HG03108 (cell line): Measurements from ENCODE around the gene FANCE.
"Not testable (repeated sequence)": the region's sequence is repeated elsewhere in the genome, so short reads cannot be mapped to it uniquely, and the experiment has no call there.

Source experiments
- ATAC-seq: cut with Tn5 transposase; IDR thresholded peaks from one replicate; pipeline ENCODE4 v1.9.1; 2021; ENCODE audit warnings: moderate library complexity; ENCODE audit not compliant: unreplicated experiment

FANCE gene

GRCh38 chr6:35496841-35497570 lies 44.9 kb downstream of the FANCE start, which contains the start of gene TEAD3:
Gene TEAD3, minus strand, starts transcription at chr6:35497079.
- no peak for ATAC-seq

DNA sequence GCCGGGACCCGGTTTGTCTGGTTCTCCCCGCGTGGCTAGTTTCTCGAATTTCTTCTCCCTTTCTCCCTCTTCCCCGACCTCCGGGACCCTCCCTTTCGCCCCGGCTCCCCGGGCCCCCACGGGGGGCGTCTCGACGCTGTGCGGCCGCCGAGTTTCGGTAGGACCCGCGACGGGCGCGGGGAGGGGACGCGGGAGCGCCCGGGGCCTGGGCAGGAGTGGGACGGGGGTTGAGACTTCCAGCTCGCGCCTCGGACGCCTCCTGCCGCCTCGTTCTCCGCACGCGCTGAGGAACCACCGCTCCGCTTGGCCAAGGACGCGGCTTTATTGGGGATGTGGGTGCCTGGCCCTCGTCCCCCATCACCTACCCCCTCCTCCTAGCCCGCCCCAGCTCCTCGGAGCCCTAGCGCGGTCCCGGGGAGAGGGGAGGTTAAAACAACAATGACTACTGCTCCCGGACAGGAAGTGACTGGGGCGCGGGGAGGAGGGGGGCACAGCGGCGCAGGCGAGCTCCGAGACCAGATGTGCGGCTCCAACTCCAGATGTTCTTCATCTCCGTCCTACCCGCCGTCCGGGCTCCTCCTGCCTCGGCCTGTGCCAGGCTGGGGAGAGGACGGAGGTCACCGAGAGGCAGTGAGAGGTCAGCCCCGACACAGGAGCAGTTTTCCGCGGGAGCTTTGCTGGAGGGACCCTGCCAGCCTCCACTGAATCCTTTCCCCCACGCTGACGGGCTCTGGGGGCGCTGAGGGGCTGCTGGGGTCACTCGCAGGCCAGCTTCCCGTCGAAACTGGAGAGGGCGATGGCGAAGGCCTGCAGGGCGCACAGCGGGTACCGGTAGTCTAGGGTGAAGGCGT lies 45.7 kb downstream of the FANCE start:
- ATAC-seq, result no peak

- no peak for ATAC-seq
These were observed 46.4 kb downstream of the FANCE start for GRCh38 chr6:35498422-35499067.

DNA sequence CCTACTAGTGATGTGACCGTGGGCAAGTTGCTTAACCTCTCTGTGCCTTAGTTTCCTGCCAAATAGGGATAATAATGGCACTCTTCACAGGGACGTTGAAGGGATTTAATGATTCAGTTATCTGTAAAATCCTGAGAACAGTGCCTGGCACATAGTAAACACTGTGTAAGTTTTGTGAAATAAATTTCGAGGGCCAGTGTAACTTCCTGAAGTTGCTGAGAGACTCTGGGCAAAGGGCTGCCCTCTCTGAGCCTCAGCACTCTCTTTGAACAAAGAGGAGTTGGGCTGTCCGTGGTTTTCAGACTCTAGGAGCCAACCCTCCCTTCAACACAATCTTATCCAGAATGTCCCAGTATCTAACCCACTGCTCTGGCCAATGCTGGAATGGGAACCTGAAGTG lies 47.2 kb downstream of the FANCE start:
- ATAC-seq, result no peak

DNA sequence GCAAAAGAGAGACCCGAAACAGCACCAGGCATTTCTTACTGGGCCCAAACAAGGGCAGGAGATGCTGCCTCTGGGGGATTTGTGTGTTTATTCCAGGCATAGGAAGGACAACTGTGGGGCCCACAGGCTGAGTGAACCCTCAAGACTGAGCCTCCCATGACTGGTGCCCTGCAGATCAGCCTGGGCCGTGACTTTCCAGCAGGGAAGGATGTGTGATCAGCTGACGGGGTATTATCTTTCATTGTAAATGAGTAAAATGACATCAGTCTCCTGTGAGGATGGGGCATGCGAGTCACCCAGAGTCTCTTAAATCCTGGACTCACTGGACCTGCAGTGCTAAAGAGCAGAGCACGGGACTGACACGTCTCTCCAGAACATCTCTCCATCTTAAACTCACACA lies 48.6 kb downstream of the FANCE start:
- ATAC-seq, result no peak

DNA sequence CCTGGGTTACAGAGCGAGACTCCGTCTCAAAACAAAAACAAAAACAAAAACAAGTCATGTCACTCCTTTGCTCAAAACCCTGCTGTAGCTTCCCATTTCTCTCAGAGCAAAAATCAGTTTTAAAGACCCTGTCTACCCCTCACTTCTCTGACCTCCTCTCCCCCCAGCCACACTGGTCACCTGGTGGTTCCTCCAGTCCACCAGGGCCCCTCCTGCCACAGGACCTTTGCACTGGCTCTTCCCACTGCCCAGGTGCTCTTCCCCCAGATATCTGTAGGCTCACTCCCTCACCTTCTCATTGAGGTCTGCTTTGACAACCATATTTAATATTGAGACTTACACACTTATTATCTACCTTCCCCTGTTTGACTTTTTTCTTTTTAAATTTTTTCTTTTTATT lies 49.6 kb downstream of the FANCE start:
- ATAC-seq, result no peak

GRCh38 chr6:35503534-35503933 lies 51.4 kb downstream of the FANCE start:
- no peak for ATAC-seq

DNA sequence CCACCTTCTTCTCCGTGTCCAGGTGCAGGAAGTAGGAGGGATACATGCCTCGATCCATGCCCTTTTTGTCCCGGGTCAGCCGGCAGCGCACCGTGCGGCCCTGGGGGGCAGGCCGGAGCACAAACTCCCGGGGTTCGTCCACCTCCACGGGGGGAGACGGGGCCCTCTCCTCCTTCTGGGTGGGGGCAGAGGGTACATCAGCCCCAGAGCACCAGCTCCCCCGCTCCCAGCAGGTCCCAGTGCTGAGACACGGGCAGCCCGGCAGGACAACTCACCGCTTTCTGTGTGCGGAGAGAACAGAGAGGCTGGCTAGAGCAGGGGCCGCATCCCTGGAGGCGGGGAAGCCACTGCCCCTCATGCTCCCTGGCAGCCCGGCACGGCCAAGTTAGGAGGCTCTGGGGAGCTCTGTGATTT lies 53.9 kb downstream of the FANCE start:
- ATAC-seq, result no peak

DNA sequence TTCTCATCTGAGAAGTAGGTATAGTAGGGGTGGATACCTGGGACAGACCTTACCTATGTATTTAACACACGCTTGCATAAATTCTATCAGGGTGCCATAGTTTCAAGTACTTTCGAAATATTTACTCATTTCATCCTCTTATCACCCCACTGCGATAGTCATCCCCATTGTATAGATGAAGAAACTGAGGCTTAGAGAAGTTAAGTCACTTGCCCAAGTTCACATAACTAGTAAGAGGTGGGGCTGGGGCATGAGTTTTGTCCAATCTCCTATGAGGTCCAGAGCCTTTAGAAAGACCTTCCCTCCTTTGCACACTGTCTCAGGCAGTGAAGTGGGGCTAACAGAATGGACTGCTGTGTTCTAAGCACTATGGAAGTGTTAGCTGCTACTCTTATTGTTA lies 54.4 kb downstream of the FANCE start:
- ATAC-seq, result no peak

- ATAC-seq, result no peak
These were observed 55.1 kb downstream of the FANCE start for GRCh38 chr6:35507221-35507620.

DNA sequence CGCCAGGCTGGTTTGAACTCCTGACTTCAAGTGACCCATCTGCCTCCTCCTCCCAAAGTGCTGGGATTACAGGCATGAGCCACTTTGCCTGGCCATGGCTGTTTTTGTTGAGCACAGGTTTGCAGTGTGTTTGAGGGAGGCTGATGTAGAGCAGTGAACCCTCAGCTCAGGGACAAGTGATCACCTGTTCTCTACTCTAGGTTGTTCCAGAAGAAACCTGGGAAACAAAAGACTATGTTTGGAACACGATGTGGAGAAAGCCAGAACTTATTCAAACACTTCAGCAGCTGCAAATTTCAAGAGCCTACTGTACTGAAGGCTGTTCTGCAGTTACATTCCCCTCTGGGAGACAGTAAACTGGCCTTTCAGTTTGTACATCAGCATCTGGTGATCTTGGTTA lies 55.9 kb downstream of the FANCE start:
- no peak for ATAC-seq

DNA sequence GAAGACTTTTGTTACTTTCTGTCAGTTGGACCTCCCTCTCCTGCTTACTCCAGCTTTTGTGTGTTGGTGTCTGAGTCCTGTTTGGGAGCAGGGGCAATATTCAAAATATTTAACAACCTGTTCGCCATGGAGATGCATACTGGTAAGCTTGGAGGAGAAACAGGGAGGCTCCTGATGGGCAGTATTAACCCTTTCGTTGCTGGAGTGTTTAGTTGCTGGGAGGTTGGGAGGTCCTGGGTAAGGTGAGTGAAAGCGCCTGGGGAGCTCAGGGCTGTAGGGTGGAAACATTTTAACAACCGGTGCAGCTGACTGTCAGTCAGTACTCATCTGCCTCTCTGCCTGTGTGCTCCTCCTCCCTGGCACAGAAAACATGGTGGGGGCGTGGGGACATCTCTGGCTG lies 56.4 kb downstream of the FANCE start:
- ATAC-seq, result no peak

DNA sequence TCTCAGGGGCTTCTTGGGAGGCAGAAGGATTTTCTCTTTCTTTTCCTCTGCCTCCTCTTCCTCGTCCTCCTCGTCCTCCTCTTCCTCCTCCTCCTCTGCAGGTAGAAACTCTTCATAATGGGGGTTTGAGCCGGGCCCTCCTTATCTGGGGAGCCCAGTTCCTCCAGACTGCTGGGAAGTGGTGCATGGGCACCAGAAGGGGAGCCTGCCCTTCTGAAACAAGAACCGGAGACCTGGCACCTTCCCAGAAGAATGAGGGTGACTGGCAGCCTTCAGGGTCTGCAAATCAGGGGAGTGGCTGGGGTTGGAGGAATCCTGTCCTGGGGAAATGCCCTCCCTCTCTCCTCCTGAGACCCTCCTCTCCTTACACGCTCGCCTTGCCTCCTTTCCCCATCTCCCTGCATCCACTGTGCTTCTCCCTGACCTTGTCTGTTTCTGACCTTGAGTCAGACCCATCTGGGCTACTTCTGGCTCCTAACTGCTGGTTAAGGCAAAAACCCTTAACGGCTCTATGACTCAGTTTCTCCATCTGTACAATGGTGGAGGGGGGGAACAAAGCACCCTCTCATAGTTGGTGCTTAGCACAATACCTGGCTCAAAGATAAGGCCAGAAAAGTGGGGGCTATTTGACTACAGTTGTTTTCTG lies 58.9 kb downstream of the FANCE start:
- no peak for ATAC-seq

GRCh38 chr6:35511562-35511941 lies 59.4 kb downstream of the FANCE start:
- no peak for ATAC-seq

- ATAC-seq, result no peak
These were observed 59.9 kb downstream of the FANCE start for GRCh38 chr6:35512006-35512405.

- ATAC-seq, result no peak
These were observed 60.6 kb downstream of the FANCE start, which contains the start of gene TULP1 for GRCh38 chr6:35512740-35513139. Gene TULP1, minus strand, starts transcription at chr6:35512896. Its CDS starts 38 bp downstream, at chr6:35512858.

GRCh38 chr6:35514587-35514986 lies 62.4 kb downstream of the FANCE start:
- no peak for ATAC-seq

DNA sequence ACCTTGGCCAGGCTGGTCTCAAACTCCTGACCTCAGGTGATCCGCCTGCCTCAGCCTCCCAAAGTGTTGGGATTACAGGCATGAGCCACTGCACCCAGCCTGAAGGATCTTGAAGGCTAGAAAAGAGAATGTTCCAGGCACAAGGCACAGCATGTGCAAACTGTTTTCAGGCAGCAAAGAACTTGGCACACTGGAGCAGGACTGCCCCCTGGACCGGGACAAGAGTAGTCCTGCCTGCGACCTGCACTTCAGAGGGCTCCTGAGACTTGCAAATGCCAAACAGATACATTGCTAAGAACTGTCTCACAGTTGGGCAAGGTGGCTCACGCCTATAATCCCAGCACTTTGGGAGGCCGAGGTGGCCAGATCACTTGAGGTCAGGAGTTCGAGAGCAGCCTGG lies 63.8 kb downstream of the FANCE start:
- ATAC-seq, result not testable (repeated sequence)
